WERI-Rb-1 (cell line): ENCODE measurements around the gene TARBP1.

ENCODE experiments used
- DNase-seq: peaks from one replicate; pipeline ENCODE4 v3.0.0-alpha.2; 2020
- H3K27ac ChIP-seq: fragments of 250-450 bp; sonication (Bioruptor Pico); 2 replicates; pipeline ENCODE4 v1.5.1; 2020; ENCODE audit warnings: mild to moderate bottlenecking, moderate library complexity
- H3K27me3 ChIP-seq: fragments of 250-450 bp; sonication (Bioruptor Pico); 2 replicates; pipeline ENCODE4 v1.5.1; 2021; ENCODE audit warnings: mild to moderate bottlenecking, low read depth, moderate library complexity; ENCODE audit not compliant: insufficient read depth, severe bottlenecking
- H3K36me3 ChIP-seq: fragments of 250-450 bp; sonication (Bioruptor Pico); 2 replicates; pipeline ENCODE4 v1.5.1; 2020; ENCODE audit warnings: mild to moderate bottlenecking, moderate library complexity
- H3K4me3 ChIP-seq: 2 replicates; pipeline ENCODE4 v1.5.1; 2011; ENCODE audit warnings: low read depth, mild to moderate bottlenecking, control low read depth, low read length
- H3K9me3 ChIP-seq: fragments of 250-450 bp; sonication (Bioruptor Pico); 2 replicates; pipeline ENCODE4 v1.5.1; 2021; ENCODE audit warnings: mild to moderate bottlenecking, moderate library complexity; ENCODE audit not compliant: severe bottlenecking
- TF ChIP-seq, protein P1 (sequence below): IDR thresholded peaks from 2 replicates; pipeline ENCODE4 v1.5.1; 2011; ENCODE audit warnings: low read depth, mild to moderate bottlenecking, control low read depth, inconsistent platforms, low read length

Gene TARBP1

DNA sequence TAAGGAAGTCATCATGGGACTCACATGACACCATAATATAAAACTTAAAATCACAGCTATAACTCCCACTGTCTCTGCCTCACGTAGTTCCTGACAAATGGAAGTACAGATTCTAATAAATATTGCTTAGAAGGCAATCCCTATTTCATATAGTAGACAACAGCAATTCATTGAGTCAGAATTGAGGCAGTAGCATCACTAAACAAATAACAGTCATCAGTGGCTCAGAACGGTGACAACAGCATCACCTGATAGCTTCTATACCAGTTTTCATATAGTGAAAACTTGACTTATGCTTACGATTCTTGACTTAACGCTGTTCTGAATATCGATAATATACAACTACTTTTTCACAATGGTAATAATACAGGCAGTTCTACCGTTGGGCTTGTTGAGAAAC, 12.0 kb downstream of the TARBP1 start:
- TF ChIP-seq, protein P1, sequence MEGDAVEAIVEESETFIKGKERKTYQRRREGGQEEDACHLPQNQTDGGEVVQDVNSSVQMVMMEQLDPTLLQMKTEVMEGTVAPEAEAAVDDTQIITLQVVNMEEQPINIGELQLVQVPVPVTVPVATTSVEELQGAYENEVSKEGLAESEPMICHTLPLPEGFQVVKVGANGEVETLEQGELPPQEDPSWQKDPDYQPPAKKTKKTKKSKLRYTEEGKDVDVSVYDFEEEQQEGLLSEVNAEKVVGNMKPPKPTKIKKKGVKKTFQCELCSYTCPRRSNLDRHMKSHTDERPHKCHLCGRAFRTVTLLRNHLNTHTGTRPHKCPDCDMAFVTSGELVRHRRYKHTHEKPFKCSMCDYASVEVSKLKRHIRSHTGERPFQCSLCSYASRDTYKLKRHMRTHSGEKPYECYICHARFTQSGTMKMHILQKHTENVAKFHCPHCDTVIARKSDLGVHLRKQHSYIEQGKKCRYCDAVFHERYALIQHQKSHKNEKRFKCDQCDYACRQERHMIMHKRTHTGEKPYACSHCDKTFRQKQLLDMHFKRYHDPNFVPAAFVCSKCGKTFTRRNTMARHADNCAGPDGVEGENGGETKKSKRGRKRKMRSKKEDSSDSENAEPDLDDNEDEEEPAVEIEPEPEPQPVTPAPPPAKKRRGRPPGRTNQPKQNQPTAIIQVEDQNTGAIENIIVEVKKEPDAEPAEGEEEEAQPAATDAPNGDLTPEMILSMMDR = no peak
- H3K36me3 ChIP-seq = peaks cover 48% of the 10 kb centered on the region
- no peak overlapping the region for H3K27ac ChIP-seq
- H3K4me3 ChIP-seq = no peak overlapping the region
- no peaks in the 10 kb centered on the region for H3K9me3 ChIP-seq
- no peaks in the 10 kb centered on the region for H3K27me3 ChIP-seq
- DNase-seq = no peak

DNA sequence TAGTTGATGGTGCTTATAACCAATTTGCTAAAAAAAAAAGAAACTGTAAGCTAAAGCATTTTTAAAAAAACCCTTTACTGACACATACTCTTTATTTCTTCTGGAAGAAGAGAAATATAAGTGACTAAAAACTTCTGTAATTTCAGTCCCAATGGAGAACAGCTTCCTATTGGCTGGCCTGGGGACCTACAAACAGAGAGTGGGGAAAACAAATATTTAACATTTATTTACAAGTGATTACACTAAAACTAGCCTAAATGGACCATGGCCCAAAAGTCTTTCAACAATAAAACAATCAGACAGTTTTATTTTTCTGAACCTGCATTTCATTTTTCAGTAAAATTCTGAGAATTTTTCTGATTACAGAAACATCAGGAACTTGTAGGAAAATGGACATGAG, 15.2 kb downstream of the TARBP1 start:
- Histone ChIP-seq H3K4me3 (no peak overlapping the region), H3K27ac (no peak overlapping the region), H3K9me3 (no peaks in the 10 kb centered on the region), H3K27me3 (no peaks in the 10 kb centered on the region), H3K36me3 (peaks cover 66% of the 10 kb centered on the region)
- no peak for DNase-seq
- TF ChIP-seq, protein P1 = no peak

- peaks cover 53% of the 10 kb centered on the region for H3K36me3 ChIP-seq
Measured at GRCh38 chr1:234460652-234461051, 18.3 kb downstream of the TARBP1 start.

DNA sequence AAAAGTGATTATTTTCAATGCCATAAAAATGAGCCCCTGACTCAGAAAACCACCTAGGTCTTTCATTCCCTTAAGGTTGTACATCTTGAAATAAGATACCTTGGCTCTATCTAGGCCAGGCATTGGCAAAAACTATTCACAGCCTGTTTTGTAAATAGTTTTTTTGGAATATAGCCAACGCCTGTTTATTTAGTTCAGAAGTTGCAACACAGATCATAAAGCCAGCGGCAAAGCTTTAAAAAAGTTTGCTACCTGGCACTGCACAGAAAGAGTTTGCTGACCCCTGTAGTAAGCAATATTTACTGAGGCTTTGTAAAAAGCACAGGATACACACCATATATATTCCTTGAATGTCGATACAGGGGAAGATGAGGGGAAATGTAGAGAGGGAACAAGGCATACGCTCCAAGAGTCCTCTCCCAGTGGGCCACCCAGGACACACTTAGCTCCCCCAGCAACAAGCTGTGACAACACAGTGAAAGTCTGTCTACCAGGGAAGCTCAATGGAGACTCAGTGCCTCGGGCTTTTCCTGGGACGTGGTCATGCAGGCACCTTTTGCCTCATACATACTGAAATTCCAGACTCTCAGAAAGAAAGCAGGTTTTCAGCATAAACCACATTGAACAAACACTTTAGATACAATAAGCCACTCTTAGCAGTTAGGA, 20.5 kb downstream of the TARBP1 start:
- TF ChIP-seq, protein P1 = no peak
- H3K27me3 ChIP-seq = no peaks in the 10 kb centered on the region
- peaks cover 55% of the 10 kb centered on the region for H3K36me3 ChIP-seq
- H3K9me3 ChIP-seq = no peaks in the 10 kb centered on the region
- no peak for DNase-seq
- H3K4me3 ChIP-seq = no peak overlapping the region
- no peak overlapping the region for H3K27ac ChIP-seq

More at GRCh38 chr1:234460652-234461051, 18.3 kb downstream of the TARBP1 start:
- no peak for DNase-seq
- TF ChIP-seq, protein P1 = no peak
- Histone ChIP-seq H3K4me3 (no peak overlapping the region), H3K27me3 (no peaks in the 10 kb centered on the region), H3K27ac (no peak overlapping the region), H3K9me3 (no peaks in the 10 kb centered on the region)

GRCh38 chr1:234454926-234455325, 24.1 kb downstream of the TARBP1 start:
- Histone ChIP-seq H3K4me3 (no peak overlapping the region), H3K9me3 (no peaks in the 10 kb centered on the region), H3K27ac (no peak overlapping the region), H3K27me3 (no peaks in the 10 kb centered on the region), H3K36me3 (peaks cover 33% of the 10 kb centered on the region)
- no peak for DNase-seq
- TF ChIP-seq, protein P1 = no peak
